GM08714 (cell line): ENCODE results near the gene EHD3.

Source experiments
- H3K4me3 ChIP-seq: fragments of 200-500 bp; sonication (Bioruptor generic); 2 replicates; pipeline ENCODE4 v1.5.1; 2014; ENCODE audit warnings: mild to moderate bottlenecking, low read length, inconsistent platforms
- ZNF274 ChIP-seq: IDR thresholded peaks from 2 replicates; pipeline ENCODE4 v1.6.1; 2012; ENCODE audit warnings: mild to moderate bottlenecking, low read depth, low read length

The EHD3 gene

DNA sequence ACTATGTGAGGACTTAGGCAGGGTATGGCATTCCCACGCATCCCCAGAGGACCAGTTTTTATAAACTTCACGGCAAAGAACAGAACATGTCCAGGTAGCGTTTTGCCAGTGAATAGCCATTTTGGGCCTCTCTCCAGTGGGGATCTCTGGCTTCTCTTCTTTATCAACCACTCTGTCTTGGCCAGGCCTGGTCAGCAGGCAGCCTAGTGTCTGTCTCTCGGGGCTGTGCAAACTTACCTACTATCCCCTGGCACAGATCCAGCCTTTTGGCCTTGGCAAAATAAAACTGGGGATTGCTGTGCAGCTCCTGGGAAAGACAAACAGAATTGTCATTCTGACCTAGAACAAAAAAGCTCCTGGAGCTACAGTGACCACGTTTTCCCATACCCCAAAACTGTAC lies 31.1 kb upstream of the EHD3 start:
- no peak overlapping the region for H3K4me3 ChIP-seq
- TF ChIP-seq ZNF274 = no peak

DNA sequence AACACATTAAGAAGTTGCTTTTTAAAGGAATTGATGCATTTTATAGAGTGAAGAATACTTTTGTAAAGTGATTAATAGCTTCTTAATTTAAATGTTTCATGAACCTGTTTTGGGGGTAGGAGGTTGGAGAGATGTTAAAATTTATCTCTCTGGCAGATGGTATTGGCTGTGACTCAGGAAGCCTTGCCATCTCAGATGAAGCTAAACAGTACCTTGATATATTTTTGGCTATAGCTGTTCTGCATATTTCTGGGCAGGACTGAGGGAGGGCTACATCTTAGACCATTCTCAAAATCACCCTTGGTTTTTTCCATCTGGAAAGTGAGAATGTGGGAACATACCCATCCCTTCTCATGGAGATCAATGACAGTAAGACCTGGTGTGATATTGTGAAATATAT lies 30.0 kb upstream of the EHD3 start:
- TF ChIP-seq ZNF274 = no peak
- H3K4me3 ChIP-seq = no peak overlapping the region

DNA sequence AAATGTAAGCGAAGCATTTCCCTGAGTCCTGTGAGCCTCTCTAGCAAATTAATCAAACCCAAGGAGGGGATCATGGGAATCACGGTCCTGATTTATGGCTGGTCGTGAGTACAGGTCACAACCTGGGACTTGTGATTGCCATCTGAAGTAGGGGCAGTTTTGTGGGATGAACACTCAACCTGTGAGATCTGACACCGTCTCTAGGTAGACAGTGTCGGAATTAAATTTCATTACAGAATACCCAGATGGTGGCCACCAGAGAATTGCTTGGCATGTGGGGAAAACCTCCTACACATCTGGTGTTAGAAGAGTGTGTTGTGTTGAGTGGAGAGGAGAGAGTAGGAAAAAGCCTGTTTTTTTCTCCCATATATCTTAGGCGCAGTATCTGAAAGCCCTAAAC lies 29.2 kb upstream of the EHD3 start:
- no peak overlapping the region for H3K4me3 ChIP-seq
- no peak for TF ChIP-seq ZNF274

DNA sequence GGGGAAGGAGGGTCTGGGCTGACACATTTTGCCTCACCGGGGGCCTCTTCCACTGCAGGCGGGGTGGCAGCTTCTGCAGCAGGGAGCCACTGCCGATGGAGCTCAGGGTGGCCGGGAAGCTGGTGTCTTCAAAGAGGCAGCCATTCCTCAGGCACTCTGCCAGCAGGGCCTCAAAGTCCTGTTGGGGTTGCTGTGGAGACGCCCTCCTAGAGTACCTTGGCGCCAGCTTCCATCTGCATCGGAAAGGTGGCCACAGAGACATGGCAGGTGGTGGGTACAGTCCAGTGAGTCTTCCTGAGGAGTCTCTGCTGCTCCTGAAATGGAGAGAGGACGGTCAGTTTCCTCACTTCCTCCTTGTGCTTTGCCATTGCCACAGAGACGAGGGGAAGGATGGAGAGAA lies 28.8 kb upstream of the EHD3 start:
- TF ChIP-seq ZNF274 = no peak
- H3K4me3 ChIP-seq = no peak overlapping the region

DNA sequence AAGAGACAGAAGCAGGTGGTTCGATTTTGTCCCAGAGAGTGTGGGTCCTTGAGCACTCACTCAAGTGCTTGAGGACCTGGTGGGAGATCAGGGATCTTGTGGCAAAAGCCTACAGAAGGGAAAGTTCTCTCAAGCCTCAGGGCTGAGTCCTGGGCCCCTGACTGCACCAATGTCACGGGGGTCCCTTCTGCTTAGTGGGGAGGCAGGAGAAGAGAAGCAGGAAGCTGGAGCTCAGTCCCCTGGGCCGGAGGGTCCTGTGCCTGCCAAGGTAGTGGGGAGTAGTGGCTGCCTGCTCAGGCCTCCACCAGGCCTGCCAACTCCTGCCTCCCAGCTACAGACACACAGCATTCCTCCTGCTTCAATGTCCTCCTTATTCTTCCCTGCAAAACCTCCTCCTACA lies 28.3 kb upstream of the EHD3 start:
- no peak overlapping the region for H3K4me3 ChIP-seq
- no peak for TF ChIP-seq ZNF274

DNA sequence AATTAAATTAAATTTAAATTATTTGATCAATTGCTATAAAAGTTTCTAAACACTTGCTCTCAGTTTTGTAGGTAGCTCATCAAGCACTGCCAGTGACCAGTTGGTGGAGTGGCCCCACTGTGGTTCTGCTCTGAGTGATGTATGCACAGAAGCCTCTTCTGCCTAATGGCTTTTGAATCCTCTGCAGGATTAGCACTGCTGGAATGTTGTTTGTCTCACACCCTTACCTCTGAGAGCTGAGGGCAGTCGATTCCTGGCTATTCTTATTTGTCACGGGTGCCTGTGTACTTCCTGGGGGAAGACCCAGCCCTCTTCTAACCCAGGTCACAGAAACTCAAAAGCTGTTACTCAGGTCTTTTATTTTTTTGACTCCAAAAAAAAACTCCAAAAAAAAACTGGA lies 26.2 kb upstream of the EHD3 start:
- H3K4me3 ChIP-seq = no peak overlapping the region
- no peak for TF ChIP-seq ZNF274

DNA sequence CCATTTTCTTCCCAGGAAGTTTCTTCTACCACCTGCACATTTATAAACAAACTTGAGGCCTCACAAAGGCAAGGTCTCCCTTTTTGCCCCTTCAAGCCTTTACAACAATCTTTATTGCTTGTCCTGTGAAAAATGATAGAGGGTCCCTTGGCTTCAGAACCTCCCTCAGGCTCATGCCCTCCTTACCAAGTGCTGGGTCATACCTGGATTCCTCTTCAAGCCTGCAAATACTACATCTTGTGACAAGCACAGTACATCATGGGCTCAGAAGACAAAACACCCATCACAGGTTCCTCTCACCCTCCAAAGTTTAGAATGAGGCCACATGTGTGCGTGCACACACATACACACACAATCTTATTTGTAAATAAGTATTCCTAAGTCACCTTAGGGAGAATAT lies 25.7 kb upstream of the EHD3 start:
- no peak overlapping the region for H3K4me3 ChIP-seq
- no peak for TF ChIP-seq ZNF274

DNA sequence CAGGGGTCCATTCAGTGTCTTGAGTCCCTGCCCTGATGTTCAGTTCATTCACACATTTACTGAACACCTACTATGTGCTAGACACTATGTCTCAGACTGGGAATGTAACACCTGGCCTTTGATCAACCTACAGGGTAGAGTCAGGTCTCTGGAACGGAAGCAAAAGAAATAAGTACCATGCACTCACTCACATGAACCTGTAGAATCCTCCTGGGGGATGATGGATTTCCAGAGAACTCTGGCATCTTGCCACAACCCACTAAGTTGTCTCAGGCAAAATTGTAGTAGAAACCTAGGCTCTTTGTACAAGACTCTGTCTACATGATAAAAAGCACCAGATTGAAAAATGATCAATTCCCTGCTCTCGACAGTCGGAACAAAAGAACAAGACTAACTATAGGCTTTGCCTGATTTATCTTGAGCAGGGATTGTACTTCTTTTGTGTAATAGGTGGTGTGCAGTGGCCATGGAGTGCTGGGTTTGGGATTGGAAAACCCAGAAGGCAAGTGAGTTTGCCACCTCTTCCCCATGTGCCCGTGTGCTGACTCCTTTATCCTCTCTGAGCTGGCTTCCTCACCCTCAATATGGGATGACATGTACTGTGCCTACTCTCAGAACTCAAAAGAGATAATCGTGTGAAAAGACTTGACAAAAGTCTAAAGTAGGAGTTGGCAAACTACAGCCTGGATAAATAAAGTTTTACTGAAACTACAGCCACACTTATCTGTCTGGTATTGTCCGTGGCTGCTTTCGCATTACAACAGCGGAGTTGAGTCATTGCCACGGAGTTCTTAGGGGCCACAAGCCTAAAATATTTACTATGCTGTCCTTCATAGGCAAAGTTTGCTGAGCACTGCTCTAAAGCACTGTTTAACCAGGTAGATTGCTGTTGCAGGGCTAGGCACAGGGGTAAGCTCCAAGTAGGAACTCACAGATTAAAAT lies 21.0 kb upstream of the EHD3 start:
- no peak for TF ChIP-seq ZNF274
- H3K4me3 ChIP-seq = no peak overlapping the region

DNA sequence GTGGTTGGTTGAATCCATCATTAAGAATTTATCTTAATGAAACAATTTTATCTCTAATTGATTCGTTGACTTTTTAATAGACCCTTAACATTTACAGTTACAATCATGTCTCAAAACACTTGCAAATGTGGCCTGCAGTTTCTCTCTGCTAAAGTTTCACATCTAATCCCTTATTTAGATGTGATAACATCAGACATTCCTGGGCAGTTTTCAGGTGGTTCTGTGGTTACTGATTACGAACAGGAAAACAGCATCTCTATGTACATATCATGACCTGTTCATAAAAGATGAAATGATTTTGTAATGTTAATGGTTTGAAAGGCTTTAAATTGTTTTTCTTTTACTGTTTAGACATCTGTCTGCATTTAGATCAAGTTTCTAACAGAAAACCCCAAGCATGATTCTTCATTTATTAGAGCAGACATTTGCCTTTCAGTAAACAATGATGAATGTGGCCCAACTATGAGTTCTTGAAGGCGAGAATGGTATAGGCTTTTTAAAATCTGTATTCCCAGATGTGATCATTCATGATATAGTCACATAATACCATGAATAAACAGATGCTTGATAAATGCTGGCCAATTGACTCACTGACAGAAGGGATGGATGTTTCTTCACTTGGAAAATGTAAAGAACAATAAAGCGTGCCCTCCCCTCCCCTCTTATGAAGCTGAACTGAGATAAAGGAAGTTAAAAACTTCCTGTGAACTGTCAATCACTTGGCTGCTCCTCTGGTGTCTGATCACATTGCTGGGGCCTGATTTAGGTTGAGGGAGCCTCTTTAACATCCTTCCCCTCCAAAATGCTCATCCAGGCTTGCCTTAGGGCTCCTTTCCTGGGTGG lies 20.1 kb upstream of the EHD3 start:
- H3K4me3 ChIP-seq = no peak overlapping the region
- no peak for TF ChIP-seq ZNF274

DNA sequence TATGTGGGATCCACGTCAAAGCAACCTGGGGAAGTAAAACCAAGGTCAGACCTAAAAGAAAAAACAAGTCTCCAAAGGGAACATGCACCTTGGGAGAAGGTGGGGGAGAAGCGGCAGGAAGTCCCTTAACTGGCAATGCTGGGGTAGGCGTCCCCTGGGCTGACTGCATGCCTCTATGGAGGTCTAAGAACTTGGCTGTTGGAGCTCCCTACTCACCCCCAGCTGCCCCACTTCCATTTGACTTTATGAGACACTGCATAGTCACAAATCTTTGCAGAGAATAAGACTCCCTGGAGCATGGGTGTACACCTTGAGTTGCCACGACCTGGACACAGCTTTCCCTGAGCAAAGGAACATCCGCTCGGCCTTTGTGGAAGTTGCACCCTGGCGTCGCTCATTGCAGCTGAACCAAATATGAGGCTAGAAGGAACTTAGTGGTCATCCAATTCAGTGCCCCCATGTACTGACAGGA lies 19.5 kb upstream of the EHD3 start:
- TF ChIP-seq ZNF274 = no peak
- H3K4me3 ChIP-seq = no peak overlapping the region

DNA sequence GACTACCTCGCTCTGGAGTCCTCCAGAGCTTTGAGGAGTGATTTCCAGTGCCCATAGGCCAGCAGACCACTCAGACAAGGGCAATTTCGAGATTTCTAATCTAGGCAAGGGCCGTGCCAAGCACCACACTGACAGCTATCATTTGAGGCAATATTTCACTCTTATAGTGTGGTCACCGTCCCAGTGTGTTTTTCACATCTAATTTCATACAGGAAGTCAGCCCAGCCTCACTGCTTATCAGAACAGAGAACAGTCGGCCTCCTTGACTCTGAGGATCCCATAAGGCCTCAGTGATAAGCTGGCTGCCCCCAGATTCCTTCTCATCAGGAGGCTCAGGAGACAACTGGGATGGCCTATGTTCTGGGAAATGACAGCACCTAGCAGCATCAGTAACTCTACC lies 17.2 kb upstream of the EHD3 start:
- H3K4me3 ChIP-seq = no peak overlapping the region
- TF ChIP-seq ZNF274 = no peak

DNA sequence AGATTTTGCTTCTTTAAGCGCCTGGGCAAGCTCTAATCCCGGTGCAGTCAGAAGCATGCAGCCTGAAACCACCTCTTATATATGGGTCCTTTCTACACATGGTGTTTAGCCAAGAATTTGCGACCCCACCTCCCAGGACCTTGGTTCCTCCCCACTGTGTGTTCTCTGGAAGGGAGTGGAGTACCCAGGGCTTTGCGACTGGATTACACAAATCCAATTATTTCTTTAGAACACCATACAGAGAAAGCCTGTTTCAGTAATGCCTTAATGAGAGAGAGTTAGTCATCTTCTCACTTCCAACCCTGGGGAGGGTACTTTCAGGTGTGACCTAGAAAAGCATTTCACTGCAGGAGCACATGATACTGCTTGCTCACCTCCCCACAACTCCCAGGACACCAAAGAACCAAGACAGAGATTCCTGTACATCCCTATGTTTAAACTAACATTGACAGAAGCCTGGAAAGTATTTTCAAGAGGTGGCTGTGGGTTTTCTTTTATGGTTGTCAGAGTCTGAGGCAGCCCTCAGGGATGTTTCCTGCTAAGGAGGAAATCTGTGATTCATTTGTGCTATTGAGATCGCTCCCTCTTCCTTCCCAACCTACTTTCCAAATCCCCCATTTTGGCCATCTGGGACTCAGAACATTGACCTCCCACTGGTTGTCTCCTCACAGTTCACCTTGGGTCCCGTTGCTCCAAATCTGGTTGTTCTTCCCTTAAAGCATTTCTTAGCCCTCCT lies 16.3 kb upstream of the EHD3 start, which contains the start of gene CAPN14:
CAPN14 (minus strand) TSS at position 51 of the 736 bp plus-strand sequence. CDS start 12,068 bp downstream, outside the sequence.
- no peak within 1 kb of the TSS for H3K4me3 ChIP-seq
- TF ChIP-seq ZNF274 = no peak

DNA sequence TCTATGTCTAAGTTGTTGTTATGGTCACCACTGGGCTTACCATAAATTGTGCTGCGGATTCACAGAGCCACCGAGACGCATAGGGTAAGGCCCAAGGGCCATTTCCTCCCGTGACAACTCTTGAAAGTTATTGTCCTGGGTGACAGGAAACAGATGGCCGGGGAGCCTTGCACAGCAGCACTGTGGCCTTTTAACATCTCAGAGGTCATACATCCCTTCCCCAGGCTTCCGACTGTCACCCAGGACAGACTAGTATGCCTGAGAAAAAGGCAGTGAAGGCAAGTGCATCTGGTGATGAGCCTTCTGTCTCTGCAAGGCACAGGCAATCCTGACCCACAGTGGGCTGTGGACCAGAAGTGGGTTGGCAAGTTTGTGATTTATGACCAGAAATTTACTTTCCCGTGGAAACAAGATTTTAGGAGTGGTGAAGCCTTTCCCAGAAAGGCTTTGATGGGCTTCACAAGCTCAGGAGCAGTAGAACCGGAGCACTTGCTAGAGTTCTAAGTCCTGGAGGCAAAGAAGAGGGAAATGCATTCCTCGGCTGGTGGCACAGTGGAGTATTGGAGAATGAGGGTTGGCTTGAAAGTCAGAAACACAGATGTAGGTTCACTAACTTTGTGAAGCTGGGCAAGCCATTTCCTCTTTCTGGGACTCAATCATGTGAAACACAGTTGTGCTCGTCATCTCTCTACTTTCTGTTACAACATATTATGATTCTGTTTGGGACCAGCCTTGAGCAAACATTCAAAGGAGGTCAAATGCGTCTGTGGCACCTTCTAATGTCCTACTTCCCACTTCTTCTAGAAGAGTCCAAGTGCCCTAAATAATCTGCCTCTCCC lies 14.6 kb upstream of the EHD3 start:
- no peak for TF ChIP-seq ZNF274

More for the DNA sequence above, 14.6 kb upstream of the EHD3 start:
- peak overlapping the region; percentile 29; the same call in 1 of the 2 replicates for H3K4me3 ChIP-seq
